ENCODE measurements around the gene NT5C3A. TPM values are rescaled to one million over a fixed set of nuclear protein-coding genes. Genes with fewer than 3 reads are reported as not detected.

NT5C3A gene
- 35.8 to 51.8 TPM (median 37.3 TPM) in 5 replicates for total RNA-seq (2022; extraction: Qiagen RNA extraction; ENCODE audit: low read depth)

DNA sequence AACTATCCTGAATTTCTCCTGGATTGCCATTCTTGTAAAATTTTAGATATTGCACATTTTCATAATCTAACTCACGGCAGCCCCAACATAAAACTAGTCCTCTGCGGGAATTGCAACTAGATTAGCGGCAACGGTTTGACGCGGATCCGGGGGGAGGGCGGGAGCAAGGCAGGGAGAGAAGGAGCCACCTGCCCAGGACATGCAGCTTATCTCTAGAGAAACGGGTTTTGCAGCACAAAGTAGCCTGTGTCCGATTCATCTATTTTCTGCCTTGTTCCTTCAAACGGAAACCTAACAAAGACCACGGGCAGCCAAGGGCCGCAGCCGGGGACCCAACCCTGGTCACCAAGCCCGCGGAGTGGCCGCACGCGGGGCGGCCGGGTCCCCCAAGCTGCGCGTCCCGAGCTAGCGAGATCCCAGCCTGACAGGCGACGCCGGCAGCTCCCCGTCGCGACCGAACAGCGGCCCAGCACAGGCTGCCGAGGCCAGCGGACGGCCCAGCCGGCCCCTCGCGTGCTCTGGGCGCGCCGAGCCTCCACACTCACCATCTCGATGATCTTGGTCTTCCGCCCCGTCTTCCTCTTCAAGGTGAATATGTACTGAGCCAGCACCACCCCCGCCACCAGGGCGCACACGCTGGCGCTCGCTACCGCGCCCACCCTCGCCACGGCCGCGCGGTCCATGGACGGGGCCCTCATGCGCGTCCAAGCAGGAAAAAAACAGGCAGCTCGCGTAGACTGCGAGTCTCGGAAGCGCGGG is at the start of gene NT5C3A:
TSS of gene NT5C3A (minus strand) at position 754 of the 759 bp plus-strand sequence. CDS start at position 683, 71 bp downstream.

DNA sequence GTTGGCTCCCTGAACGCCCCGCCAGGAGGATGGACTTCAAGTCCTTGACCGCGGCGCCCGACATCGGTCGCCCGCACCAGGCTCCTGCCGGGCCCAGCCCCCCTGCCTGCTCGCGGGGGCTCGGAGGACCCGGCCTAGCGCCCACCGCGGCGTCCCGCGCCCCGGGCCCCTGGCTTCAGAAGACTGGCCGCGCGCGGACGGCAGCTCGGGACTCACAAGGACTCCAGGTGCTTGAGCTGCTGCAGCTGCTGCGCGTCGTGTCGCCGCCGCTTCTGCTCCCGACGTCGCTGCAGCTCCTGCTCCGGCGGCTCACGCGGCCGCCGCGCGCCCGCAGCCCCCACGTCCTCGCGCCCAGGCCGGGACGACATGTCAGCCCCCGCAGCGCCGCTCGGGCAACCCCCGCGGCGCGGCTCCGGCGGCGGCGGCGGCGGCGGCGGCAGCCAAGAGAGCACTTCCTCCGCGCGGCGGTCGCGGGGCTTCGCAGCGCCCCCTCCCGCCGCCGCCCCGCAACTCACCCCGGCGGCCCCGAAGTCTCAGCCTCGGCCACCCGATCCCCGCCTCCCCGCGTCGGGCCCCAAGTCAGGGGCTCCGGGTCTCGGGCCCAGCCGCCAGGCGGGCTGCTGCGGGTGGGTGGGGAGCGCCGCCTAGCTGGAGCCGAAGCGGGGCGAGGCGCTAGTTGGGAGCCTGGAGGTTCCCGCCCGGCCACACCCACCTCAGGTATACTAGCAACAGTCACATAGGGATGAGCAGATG is 46.6 kb upstream of the NT5C3A start, which contains the start of gene RP9:
TSS of gene RP9 (minus strand) at position 400 of the 753 bp plus-strand sequence. CDS start at position 368, 32 bp downstream.

Other genes with a start within 250 kb of the NT5C3A start
- 24.6 to 29.1 TPM (median 25.5 TPM) in 5 replicates for gene KBTBD2, start 171.0 kb downstream of the NT5C3A start, total RNA-seq (2022; extraction: Qiagen RNA extraction; ENCODE audit: low read depth)
- 73.8 to 142 TPM (median 84.9 TPM) in 5 replicates for gene FKBP9, start 105.3 kb downstream of the NT5C3A start, total RNA-seq (2022; extraction: Qiagen RNA extraction; ENCODE audit: low read depth)
- gene RP9, start 46.6 kb upstream of the NT5C3A start, total RNA-seq (2022; extraction: Qiagen RNA extraction; ENCODE audit: low read depth) = 32.3 to 37.8 TPM (median 36.4 TPM) in 5 replicates
- 2.8 to 3.8 TPM (median 3.4 TPM) in 5 replicates for gene BBS9, start 66.8 kb upstream of the NT5C3A start, total RNA-seq (2022; extraction: Qiagen RNA extraction; ENCODE audit: low read depth)